ENCODE results near the gene ADGRB2.

The ADGRB2 gene

DNA sequence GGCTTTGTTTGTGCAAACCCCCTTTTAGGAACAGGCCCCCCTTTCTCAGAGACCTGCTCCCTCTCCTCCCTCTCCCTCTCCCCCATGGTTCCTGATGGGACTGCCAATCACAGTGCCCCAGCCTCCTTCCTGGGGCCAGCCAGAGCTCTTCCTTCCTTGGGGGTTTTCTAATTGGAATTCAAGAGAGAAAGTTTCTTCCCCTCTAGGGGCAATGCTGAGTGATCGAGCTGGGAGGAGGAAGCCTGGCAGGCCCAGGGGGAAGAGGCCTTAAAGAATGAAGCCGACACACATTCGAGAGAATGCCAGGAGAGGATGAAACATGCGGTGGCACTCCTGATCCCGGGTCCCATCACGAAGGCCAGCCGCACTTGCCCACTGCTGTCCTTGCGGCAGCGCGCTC, 39.0 kb downstream of the ADGRB2 start:
- peaks cover 0 to 4% of the 10 kb centered on the region in 2 donors for H3K27me3 ChIP-seq
- no peaks in the 10 kb centered on the region for H3K36me3 ChIP-seq
- no peak overlapping the region for H3K4me3 ChIP-seq
- TF ChIP-seq, protein P1, sequence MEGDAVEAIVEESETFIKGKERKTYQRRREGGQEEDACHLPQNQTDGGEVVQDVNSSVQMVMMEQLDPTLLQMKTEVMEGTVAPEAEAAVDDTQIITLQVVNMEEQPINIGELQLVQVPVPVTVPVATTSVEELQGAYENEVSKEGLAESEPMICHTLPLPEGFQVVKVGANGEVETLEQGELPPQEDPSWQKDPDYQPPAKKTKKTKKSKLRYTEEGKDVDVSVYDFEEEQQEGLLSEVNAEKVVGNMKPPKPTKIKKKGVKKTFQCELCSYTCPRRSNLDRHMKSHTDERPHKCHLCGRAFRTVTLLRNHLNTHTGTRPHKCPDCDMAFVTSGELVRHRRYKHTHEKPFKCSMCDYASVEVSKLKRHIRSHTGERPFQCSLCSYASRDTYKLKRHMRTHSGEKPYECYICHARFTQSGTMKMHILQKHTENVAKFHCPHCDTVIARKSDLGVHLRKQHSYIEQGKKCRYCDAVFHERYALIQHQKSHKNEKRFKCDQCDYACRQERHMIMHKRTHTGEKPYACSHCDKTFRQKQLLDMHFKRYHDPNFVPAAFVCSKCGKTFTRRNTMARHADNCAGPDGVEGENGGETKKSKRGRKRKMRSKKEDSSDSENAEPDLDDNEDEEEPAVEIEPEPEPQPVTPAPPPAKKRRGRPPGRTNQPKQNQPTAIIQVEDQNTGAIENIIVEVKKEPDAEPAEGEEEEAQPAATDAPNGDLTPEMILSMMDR (IDR thresholded peaks at IDR 0.05) = no peak
- H3K4me1 ChIP-seq = no peaks in the 10 kb centered on the region
- H3K9me3 ChIP-seq = no peaks in the 10 kb centered on the region
- DNase-seq = no peak
- no peak overlapping the region for H3K27ac ChIP-seq
- intact Hi-C loops (cut with DNase I; ENCODE audit: low total_unique reads) = loop anchor here (10.0 kb wide), 1 partner anchor 750 kb away; no protein-coding TSS in a partner anchor

DNA sequence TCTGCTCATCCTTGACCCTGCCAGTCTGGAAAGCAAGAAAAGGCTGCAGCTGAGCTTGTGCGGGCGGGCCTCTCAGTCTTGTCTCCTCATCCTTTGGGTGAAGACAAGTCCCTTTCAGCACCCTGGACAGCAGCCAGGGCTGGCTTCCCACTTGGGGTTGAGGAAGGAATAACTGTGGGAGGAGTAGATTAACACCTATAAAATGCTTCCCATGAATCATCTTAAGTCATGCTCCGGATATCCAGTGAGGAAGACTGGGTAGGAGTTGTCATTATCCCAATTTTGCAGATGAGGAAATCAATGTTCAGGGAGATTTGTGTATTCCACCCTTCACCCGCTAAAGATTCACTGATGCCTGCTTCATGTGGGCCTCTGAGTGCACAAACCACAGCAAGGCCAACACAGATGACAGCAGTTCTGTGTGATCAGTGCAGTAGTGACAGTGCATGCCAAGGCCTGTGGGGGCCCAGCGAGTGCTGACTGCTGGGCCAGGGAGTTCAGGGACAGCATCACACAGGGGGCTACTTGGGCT, 40.2 kb downstream of the ADGRB2 start:
- peaks cover 0 to 4% of the 10 kb centered on the region in 2 donors for H3K27me3 ChIP-seq
- peak in 1 of 2 donors; percentile 53 for DNase-seq
- H3K4me3 ChIP-seq = no peak overlapping the region
- H3K9me3 ChIP-seq = no peaks in the 10 kb centered on the region
- no peak overlapping the region for H3K27ac ChIP-seq
- no peaks in the 10 kb centered on the region for H3K36me3 ChIP-seq
- TF ChIP-seq, protein P1 (IDR thresholded peaks at IDR 0.05) = no peak
- intact Hi-C loops (cut with DNase I; ENCODE audit: low total_unique reads) = loop anchor here (10.0 kb wide), 1 partner anchor 749 kb away; no protein-coding TSS in a partner anchor
- H3K4me1 ChIP-seq = no peaks in the 10 kb centered on the region

DNA sequence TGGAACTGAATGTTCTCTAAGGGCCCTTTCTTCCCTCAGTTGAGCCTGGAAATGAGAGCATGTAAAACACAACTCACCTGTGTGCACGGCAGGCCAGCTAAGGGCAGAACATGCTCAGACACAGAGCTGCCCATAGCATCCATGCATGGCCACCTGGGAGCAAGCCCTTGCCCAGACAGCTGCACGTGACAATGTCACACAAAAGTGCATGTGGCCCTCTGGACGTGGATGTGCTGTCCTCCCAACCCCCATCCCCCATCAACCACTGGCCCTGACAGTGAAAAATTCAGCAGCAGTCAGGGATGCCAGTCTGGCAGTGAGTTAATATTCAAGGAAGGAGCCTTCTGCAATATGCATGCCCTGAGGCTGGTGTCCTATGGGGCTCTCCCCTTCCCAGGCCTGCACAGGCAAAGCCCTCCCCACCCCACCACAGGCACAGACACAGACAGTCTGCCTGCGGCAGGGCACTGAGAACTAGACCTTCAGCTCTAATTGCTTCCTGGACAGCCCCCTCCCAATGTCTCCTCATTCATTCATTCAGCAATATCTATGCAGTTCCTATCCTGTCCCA, 45.7 kb downstream of the ADGRB2 start:
- intact Hi-C loops (cut with DNase I; ENCODE audit: low total_unique reads) = loop anchor here (5.0 kb wide), 1 partner anchor 46 kb away; no protein-coding TSS in a partner anchor
- Histone ChIP-seq H3K4me1 (peaks cover 13 to 30% (median 26%) of the 10 kb centered on the region in 4 donors), H3K27me3 (peaks cover 0 to 4% of the 10 kb centered on the region in 2 donors), H3K9me3 (no peaks in the 10 kb centered on the region), H3K36me3 (no peaks in the 10 kb centered on the region), H3K27ac (no peak overlapping the region), H3K4me3 (no peak overlapping the region)
- TF ChIP-seq, protein P1 (IDR thresholded peaks at IDR 0.05) = no peak
- no peak for DNase-seq

DNA sequence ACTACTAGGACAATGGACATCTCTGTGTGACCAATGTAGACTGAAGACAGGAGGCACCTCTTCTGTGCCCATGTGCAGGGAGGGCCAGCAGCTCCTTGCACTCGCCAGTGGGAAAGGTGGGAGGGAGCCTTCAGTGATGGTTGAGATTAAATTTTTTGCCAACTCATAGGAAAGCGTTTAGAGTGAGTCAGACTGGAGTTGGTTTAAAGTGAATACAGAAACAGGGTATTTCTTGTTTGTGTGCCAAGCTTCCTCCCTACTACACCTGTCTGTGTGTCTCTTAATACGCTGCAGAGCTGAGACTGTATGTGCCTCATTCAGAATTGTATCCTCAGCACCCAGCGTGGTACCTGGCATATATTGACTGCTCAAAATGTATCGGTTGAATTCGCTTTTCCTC, 46.8 kb downstream of the ADGRB2 start:
- H3K4me1 ChIP-seq = peaks cover 21 to 41% (median 37%) of the 10 kb centered on the region in 4 donors
- H3K4me3 ChIP-seq = no peak overlapping the region
- no peak for DNase-seq
- H3K27me3 ChIP-seq = peaks cover 0 to 4% of the 10 kb centered on the region in 2 donors
- H3K36me3 ChIP-seq = no peaks in the 10 kb centered on the region
- H3K9me3 ChIP-seq = no peaks in the 10 kb centered on the region
- TF ChIP-seq, protein P1 (IDR thresholded peaks at IDR 0.05) = no peak
- intact Hi-C loops (cut with DNase I; ENCODE audit: low total_unique reads) = loop anchor here (5.0 kb wide), 1 partner anchor 45 kb away; no protein-coding TSS in a partner anchor
- H3K27ac ChIP-seq = no peak overlapping the region

DNA sequence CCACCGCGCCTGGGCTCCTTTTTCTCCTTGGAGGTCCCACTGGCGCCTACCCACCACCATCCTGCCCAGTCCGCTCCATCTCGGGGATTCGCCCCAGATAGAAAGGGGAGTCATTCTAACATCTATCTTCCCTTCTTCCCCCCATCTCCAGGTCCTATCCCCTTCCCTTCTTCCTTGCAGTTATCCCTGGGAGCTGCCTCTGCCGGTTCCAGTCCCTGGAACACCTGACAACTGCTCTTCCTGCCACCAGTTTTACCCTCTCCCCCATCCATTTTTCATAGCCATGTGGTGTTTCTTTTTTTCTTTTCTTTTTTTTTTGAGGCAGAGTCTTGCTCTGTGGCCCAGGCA, 48.3 kb downstream of the ADGRB2 start:
- intact Hi-C loops (cut with DNase I; ENCODE audit: low total_unique reads) = loop anchor here (5.0 kb wide), 1 partner anchor 44 kb away; no protein-coding TSS in a partner anchor
- H3K4me1 ChIP-seq = peaks cover 22 to 54% (median 42%) of the 10 kb centered on the region in 4 donors

More for the DNA sequence above, 48.3 kb downstream of the ADGRB2 start:
- TF ChIP-seq, protein P1 (IDR thresholded peaks at IDR 0.05) = no peak
- Histone ChIP-seq H3K9me3 (no peaks in the 10 kb centered on the region), H3K27me3 (no peaks in the 10 kb centered on the region), H3K36me3 (no peaks in the 10 kb centered on the region), H3K4me3 (peak overlapping the region; percentile 47 to 58), H3K27ac (peak overlapping the region; percentile 98 to 99)
- DNase-seq = no peak

Data from tibial artery (tissue), 4 donors.